Stimulated activated CD4-positive, alpha-beta T cell treated with anti-CD3 and anti-CD28 coated beads, Interleukin-15, amount 100 ng/mL, for 1 hour (primary cell): ENCODE results near the gene GPM6B.

Source experiments
- DNase-seq, 2 donors: peaks; one replicate each; pipeline ENCODE4 v3.0.0-alpha.2; 2020; ENCODE audit warnings: low read depth in 1 of 2, low spot score in 1 of 2

The GPM6B gene

GRCh38 chrX:13825178-13825762 lies 8.4 kb upstream of the GPM6B start:
- no peak for DNase-seq

GRCh38 chrX:13824746-13825145 lies 7.9 kb upstream of the GPM6B start:
- DNase-seq = no peak

GRCh38 chrX:13821738-13822137 lies 4.8 kb upstream of the GPM6B start:
- no peak for DNase-seq

- no peak for DNase-seq
Measured at GRCh38 chrX:13816176-13816575, 717 bp downstream of the GPM6B start.

GRCh38 chrX:13815664-13816063 lies 1.2 kb downstream of the GPM6B start:
- no peak for DNase-seq

GRCh38 chrX:13808865-13809264 lies 8.0 kb downstream of the GPM6B start:
- no peak for DNase-seq

- DNase-seq = no peak
Measured at GRCh38 chrX:13808293-13808692, 8.6 kb downstream of the GPM6B start.

- DNase-seq = no peak
Measured at GRCh38 chrX:13805241-13805640, 11.7 kb downstream of the GPM6B start.

- no peak for DNase-seq
Measured at GRCh38 chrX:13803116-13803515, 13.8 kb downstream of the GPM6B start.

- no peak for DNase-seq
Measured at GRCh38 chrX:13798184-13798583, 18.7 kb downstream of the GPM6B start.

- DNase-seq = no peak
Measured at GRCh38 chrX:13797512-13797911, 19.4 kb downstream of the GPM6B start.

GRCh38 chrX:13794417-13794816 lies 22.5 kb downstream of the GPM6B start:
- no peak for DNase-seq

- DNase-seq = no peak
Measured at GRCh38 chrX:13793897-13794296, 23.0 kb downstream of the GPM6B start.

- no peak for DNase-seq
Measured at GRCh38 chrX:13791559-13791958, 25.3 kb downstream of the GPM6B start.

GRCh38 chrX:13791145-13791544 lies 25.7 kb downstream of the GPM6B start:
- no peak for DNase-seq

- no peak for DNase-seq
Measured at GRCh38 chrX:13790206-13791131, 26.4 kb downstream of the GPM6B start.

- DNase-seq = no peak
Measured at GRCh38 chrX:13786048-13786447, 30.8 kb downstream of the GPM6B start.

GRCh38 chrX:13780868-13781427 lies 35.9 kb downstream of the GPM6B start:
- DNase-seq = no peak

- DNase-seq = no peak
Measured at GRCh38 chrX:13778916-13779315, 38.0 kb downstream of the GPM6B start.

- no peak for DNase-seq
Measured at GRCh38 chrX:13776387-13776786, 40.5 kb downstream of the GPM6B start.

GRCh38 chrX:13775837-13776236 lies 41.1 kb downstream of the GPM6B start:
- no peak for DNase-seq

- DNase-seq = no peak
Measured at GRCh38 chrX:13774696-13775095, 42.2 kb downstream of the GPM6B start.
